GM12878 (cell line): ENCODE data around the gene CPVL.

Experiments used
- E2F4 ChIP-seq: IDR thresholded peaks from 2 replicates; pipeline ENCODE4 v1.6.1; 2012; ENCODE audit warnings: low read depth, low read length, improper control_type of control experiment
- EZH2 ChIP-seq: IDR thresholded peaks from 2 replicates; pipeline ENCODE4 v1.6.1; 2012; ENCODE audit warnings: low read depth, mild to moderate bottlenecking, control low read depth, inconsistent platforms, low read length, borderline replicate concordance; ENCODE audit not compliant: control insufficient read depth
- MXI1 ChIP-seq: fragments of 150-350 bp; IDR thresholded peaks from 2 replicates; pipeline ENCODE4 v1.6.1; 2011; ENCODE audit warnings: low read depth, mild to moderate bottlenecking, inconsistent platforms, low read length, improper control_type of control experiment
- NKRF ChIP-seq: fragments of 450-650 bp; conservative IDR thresholded peaks from 2 replicates; pipeline ENCODE4 v1.6.1; 2017; ENCODE audit warnings: mild to moderate bottlenecking, moderate library complexity
- NR2C2 ChIP-seq: IDR thresholded peaks from 2 replicates; pipeline ENCODE4 v1.6.1; 2011; ENCODE audit warnings: borderline replicate concordance, low read depth; ENCODE audit not compliant: control insufficient read depth, insufficient read length
- POLR2A ChIP-seq: IDR thresholded peaks from 2 replicates; pipeline ENCODE4 v1.6.1; 2011; ENCODE audit warnings: low read depth, mild to moderate bottlenecking, low read length
- RBBP5 ChIP-seq: fragments of 200-600 bp; sonication (generic); conservative IDR thresholded peaks from 2 replicates; pipeline ENCODE4 v1.6.1; 2016
- REST ChIP-seq: IDR thresholded peaks from 2 replicates; pipeline ENCODE4 v1.6.1; 2012; ENCODE audit warnings: mild to moderate bottlenecking, low read depth, low read length
- YY1 ChIP-seq: IDR thresholded peaks from 2 replicates; pipeline ENCODE4 v1.6.1; 2011; ENCODE audit warnings: low read depth, mild to moderate bottlenecking, low read length
- ZNF274 ChIP-seq: IDR thresholded peaks from one replicate; pipeline ENCODE4 v1.8.0; 2011; ENCODE audit not compliant: insufficient read length, insufficient read depth

GRCh38 chr7:29138588-29138987 lies 7.7 kb downstream of the CPVL start:
- TF ChIP-seq REST (no peak), ZNF274 (no peak), EZH2 (no peak), YY1 (no peak), POLR2A (no peak), RBBP5 (no peak), NKRF (no peak), MXI1 (no peak), E2F4 (no peak), NR2C2 (no peak)
